ENCODE results near the gene COX6B1.

COX6B1 gene

DNA sequence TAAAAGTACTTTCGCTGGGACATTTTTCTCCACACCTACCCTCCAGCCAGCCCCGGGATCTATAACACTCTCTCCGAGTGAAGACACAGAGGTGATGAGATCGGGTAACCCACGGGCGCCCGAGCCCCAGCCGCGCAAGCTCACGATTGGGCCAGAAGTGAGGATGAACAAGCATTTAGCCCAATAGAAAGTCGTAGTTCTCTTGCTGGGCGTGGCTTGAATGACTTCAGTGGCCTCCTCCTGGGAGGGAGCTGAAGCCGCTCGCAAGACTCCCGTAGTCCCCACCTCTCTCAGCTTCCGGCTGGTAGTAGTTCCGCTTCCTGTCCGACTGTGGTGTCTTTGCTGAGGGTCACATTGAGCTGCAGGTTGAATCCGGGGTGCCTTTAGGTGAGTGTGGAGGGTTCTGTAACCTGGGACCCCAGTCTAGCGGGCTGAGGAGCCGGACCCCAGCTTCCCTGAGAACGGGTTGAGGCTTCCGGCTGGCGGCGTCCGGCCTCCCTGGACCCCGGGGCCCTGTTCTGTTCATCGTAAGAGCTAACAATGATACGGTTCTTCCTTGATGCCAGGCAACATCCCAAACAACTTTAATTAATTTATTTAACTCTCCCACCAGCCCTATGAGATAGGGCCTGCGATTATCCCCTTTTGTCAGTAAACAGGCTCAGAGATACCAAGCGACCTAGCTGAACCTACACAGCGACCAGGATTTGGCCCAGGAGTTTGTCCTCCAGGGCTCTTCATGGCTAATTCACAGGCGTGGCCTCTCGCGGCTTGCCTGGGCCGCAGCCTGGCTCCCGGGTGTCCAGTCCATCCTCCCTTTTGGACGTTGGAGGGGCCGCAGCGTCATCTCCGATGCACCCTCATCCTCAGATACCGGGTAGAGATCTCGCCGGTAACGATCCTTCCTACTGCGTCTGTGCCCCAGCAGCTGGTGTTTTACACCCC lies at the start of gene COX6B1 (continued):
- TF ChIP-seq TSHZ1 (tag by site-specific recombination; IDR thresholded peaks at IDR 0.05; ENCODE audit: borderline replicate concordance) (no peak), ZNF776 (tag by site-specific recombination; IDR thresholded peaks at IDR 0.05; ENCODE audit: borderline replicate concordance) (no peak), GFI1B (tag by site-specific recombination; IDR thresholded peaks at IDR 0.05) (0 out of 2 replicates have a peak, but pooled peaks have one; percentile 5), KLF1 (tag by site-specific recombination; IDR thresholded peaks at IDR 0.05) (0 out of 2 replicates have a peak, but pooled peaks have one; percentile 13), KLF9 (tag by site-specific recombination; IDR thresholded peaks at IDR 0.05; ENCODE audit: low read depth) (0 out of 2 replicates have a peak, but pooled peaks have one; percentile 26), ZNF48 (tag by site-specific recombination; IDR thresholded peaks at IDR 0.05) (no peak), ZNF2 (tag by site-specific recombination; IDR thresholded peaks at IDR 0.05) (peak; percentile 61; the same call in 1 of the 2 replicates), GLIS2 (tag by site-specific recombination; IDR thresholded peaks at IDR 0.05) (peak; percentile 81), ZBTB44 (tag by site-specific recombination; IDR thresholded peaks at IDR 0.05) (0 out of 2 replicates have a peak, but pooled peaks have one; percentile 30), ZNF660 (tag by site-specific recombination; IDR thresholded peaks at IDR 0.05) (0 out of 2 replicates have a peak, but pooled peaks have one; percentile 28), RBAK (tag by site-specific recombination; IDR thresholded peaks at IDR 0.05) (no peak), ZNF157 (tag by site-specific recombination; IDR thresholded peaks at IDR 0.05) (no peak), KLF16 (tag by site-specific recombination; IDR thresholded peaks at IDR 0.05) (peak; percentile 64; the same call in 1 of the 2 replicates), ZNF623 (tag by site-specific recombination; IDR thresholded peaks at IDR 0.05) (peak; percentile 18; the same call in 1 of the 2 replicates), ZNF610 (tag by site-specific recombination; IDR thresholded peaks at IDR 0.05; ENCODE audit: borderline replicate concordance) (peak; percentile 90), ZNF585B (tag by site-specific recombination; IDR thresholded peaks at IDR 0.05) (no peak), ZIC2 (tag by site-specific recombination; IDR thresholded peaks at IDR 0.05) (peak; percentile 86), ATF2 (tag by site-specific recombination; IDR thresholded peaks at IDR 0.05; ENCODE audit: low read depth) (peak; percentile 39; the same call in 1 of the 2 replicates)
- TF ChIP-seq, protein P1, sequence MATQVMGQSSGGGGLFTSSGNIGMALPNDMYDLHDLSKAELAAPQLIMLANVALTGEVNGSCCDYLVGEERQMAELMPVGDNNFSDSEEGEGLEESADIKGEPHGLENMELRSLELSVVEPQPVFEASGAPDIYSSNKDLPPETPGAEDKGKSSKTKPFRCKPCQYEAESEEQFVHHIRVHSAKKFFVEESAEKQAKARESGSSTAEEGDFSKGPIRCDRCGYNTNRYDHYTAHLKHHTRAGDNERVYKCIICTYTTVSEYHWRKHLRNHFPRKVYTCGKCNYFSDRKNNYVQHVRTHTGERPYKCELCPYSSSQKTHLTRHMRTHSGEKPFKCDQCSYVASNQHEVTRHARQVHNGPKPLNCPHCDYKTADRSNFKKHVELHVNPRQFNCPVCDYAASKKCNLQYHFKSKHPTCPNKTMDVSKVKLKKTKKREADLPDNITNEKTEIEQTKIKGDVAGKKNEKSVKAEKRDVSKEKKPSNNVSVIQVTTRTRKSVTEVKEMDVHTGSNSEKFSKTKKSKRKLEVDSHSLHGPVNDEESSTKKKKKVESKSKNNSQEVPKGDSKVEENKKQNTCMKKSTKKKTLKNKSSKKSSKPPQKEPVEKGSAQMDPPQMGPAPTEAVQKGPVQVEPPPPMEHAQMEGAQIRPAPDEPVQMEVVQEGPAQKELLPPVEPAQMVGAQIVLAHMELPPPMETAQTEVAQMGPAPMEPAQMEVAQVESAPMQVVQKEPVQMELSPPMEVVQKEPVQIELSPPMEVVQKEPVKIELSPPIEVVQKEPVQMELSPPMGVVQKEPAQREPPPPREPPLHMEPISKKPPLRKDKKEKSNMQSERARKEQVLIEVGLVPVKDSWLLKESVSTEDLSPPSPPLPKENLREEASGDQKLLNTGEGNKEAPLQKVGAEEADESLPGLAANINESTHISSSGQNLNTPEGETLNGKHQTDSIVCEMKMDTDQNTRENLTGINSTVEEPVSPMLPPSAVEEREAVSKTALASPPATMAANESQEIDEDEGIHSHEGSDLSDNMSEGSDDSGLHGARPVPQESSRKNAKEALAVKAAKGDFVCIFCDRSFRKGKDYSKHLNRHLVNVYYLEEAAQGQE (tag by site-specific recombination; IDR thresholded peaks at IDR 0.05) = no peak; the same call in 1 of the 2 replicates
- TF ChIP-seq, protein P2, sequence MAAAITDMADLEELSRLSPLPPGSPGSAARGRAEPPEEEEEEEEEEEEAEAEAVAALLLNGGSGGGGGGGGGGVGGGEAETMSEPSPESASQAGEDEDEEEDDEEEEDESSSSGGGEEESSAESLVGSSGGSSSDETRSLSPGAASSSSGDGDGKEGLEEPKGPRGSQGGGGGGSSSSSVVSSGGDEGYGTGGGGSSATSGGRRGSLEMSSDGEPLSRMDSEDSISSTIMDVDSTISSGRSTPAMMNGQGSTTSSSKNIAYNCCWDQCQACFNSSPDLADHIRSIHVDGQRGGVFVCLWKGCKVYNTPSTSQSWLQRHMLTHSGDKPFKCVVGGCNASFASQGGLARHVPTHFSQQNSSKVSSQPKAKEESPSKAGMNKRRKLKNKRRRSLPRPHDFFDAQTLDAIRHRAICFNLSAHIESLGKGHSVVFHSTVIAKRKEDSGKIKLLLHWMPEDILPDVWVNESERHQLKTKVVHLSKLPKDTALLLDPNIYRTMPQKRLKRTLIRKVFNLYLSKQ (tag by site-specific recombination; IDR thresholded peaks at IDR 0.05; ENCODE audit: borderline replicate concordance) = no peak
- TF ChIP-seq, protein P3, sequence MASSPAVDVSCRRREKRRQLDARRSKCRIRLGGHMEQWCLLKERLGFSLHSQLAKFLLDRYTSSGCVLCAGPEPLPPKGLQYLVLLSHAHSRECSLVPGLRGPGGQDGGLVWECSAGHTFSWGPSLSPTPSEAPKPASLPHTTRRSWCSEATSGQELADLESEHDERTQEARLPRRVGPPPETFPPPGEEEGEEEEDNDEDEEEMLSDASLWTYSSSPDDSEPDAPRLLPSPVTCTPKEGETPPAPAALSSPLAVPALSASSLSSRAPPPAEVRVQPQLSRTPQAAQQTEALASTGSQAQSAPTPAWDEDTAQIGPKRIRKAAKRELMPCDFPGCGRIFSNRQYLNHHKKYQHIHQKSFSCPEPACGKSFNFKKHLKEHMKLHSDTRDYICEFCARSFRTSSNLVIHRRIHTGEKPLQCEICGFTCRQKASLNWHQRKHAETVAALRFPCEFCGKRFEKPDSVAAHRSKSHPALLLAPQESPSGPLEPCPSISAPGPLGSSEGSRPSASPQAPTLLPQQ (tag by site-specific recombination; IDR thresholded peaks at IDR 0.05) = no peak; the same call in 1 of the 2 replicates
- TF ChIP-seq, protein P4, sequence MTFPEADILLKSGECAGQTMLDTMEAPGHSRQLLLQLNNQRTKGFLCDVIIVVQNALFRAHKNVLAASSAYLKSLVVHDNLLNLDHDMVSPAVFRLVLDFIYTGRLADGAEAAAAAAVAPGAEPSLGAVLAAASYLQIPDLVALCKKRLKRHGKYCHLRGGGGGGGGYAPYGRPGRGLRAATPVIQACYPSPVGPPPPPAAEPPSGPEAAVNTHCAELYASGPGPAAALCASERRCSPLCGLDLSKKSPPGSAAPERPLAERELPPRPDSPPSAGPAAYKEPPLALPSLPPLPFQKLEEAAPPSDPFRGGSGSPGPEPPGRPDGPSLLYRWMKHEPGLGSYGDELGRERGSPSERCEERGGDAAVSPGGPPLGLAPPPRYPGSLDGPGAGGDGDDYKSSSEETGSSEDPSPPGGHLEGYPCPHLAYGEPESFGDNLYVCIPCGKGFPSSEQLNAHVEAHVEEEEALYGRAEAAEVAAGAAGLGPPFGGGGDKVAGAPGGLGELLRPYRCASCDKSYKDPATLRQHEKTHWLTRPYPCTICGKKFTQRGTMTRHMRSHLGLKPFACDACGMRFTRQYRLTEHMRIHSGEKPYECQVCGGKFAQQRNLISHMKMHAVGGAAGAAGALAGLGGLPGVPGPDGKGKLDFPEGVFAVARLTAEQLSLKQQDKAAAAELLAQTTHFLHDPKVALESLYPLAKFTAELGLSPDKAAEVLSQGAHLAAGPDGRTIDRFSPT (tag by site-specific recombination; IDR thresholded peaks at IDR 0.05) = no peak

Data from HEK293 (cell line).